ENCODE results near the gene CEP89.
A peak's percentile ranks its signal among the peaks of the same experiment; 100 is the strongest.

Gene CEP89

GRCh38 chr19:32831611-32832010, 140.1 kb downstream of the CEP89 start:
- no peak for DNase-seq

GRCh38 chr19:32830231-32831014, 141.3 kb downstream of the CEP89 start:
- no peak for DNase-seq

- DNase-seq, result no peak
Observed at GRCh38 chr19:32829345-32829896, 142.3 kb downstream of the CEP89 start.

- peak; percentile 24 for DNase-seq
Observed at GRCh38 chr19:32828643-32829344, 143.0 kb downstream of the CEP89 start.

GRCh38 chr19:32828139-32828538, 143.6 kb downstream of the CEP89 start:
- no peak for DNase-seq

Data from DMS153 (cell line).